NCI-H187 treated with DMSO at 0.1 percent for 48 hours (cell line): ENCODE results near the gene NPIPB4.
"Not testable (repeated sequence)": the region's sequence is repeated elsewhere in the genome, so short reads cannot be mapped to it uniquely, and the experiment has no call there.

Experiments
- DNase-seq: peaks from one replicate; lab custom pipeline; 2025; lab: John Stamatoyannopoulos, UW

NPIPB4 gene

GRCh38 chr16:21857656-21858055, at the start of gene NPIPB4:
TSS of gene NPIPB4 (minus strand) at chr16:21857756. CDS start at chr16:21857378, 378 bp downstream.
- not testable (repeated sequence) for DNase-seq

- DNase-seq = not testable (repeated sequence)
Measured at GRCh38 chr16:21898998-21899397, 41.4 kb upstream of the NPIPB4 start.

- not testable (repeated sequence) for DNase-seq
Measured at GRCh38 chr16:21881988-21882387, 24.4 kb upstream of the NPIPB4 start.

- DNase-seq = not testable (repeated sequence)
Measured at GRCh38 chr16:21837186-21837585, 20.4 kb downstream of the NPIPB4 start.

- DNase-seq = not testable (repeated sequence)
Measured at GRCh38 chr16:21836334-21836733, 21.2 kb downstream of the NPIPB4 start.

- not testable (repeated sequence) for DNase-seq
Measured at GRCh38 chr16:21835747-21836146, 21.8 kb downstream of the NPIPB4 start.

GRCh38 chr16:21834211-21834610, 23.3 kb downstream of the NPIPB4 start:
- DNase-seq = not testable (repeated sequence)

GRCh38 chr16:21829929-21830328, 27.6 kb downstream of the NPIPB4 start:
- not testable (repeated sequence) for DNase-seq

- DNase-seq = not testable (repeated sequence)
Measured at GRCh38 chr16:21826067-21826706, 31.4 kb downstream of the NPIPB4 start.

- not testable (repeated sequence) for DNase-seq
Measured at GRCh38 chr16:21825526-21825925, 32.0 kb downstream of the NPIPB4 start.

- not testable (repeated sequence) for DNase-seq
Measured at GRCh38 chr16:21823258-21823657, 34.3 kb downstream of the NPIPB4 start.

GRCh38 chr16:21820908-21821465, 36.6 kb downstream of the NPIPB4 start:
- not testable (repeated sequence) for DNase-seq

- DNase-seq = peak; percentile 4
Measured at GRCh38 chr16:21820028-21820907, 37.3 kb downstream of the NPIPB4 start.

- not testable (repeated sequence) for DNase-seq
Measured at GRCh38 chr16:21819617-21820016, 37.9 kb downstream of the NPIPB4 start.

- DNase-seq = not testable (repeated sequence)
Measured at GRCh38 chr16:21817012-21817411, 40.5 kb downstream of the NPIPB4 start.

GRCh38 chr16:21815694-21816093, 41.9 kb downstream of the NPIPB4 start:
- not testable (repeated sequence) for DNase-seq

GRCh38 chr16:21802375-21802663, 55.2 kb downstream of the NPIPB4 start:
- DNase-seq = not testable (repeated sequence)

GRCh38 chr16:21801538-21802374, 55.8 kb downstream of the NPIPB4 start:
- DNase-seq = not testable (repeated sequence)

GRCh38 chr16:21798601-21799000, 59.0 kb downstream of the NPIPB4 start:
- DNase-seq = not testable (repeated sequence)

- not testable (repeated sequence) for DNase-seq
Measured at GRCh38 chr16:21793310-21793709, 64.2 kb downstream of the NPIPB4 start.

GRCh38 chr16:21790506-21790905, 67.0 kb downstream of the NPIPB4 start:
- not testable (repeated sequence) for DNase-seq
